Thymus (tissue), 11 donors: ENCODE data around the gene DAZAP1. TPM values are rescaled to one million over a fixed set of nuclear protein-coding genes. Genes with fewer than 3 reads are reported as not detected.

Experiments used
- DNase-seq, 9 donors: peaks; one replicate each; pipeline ENCODE4 v3.0.0-alpha.2; 2013; ENCODE audit warnings: low spot score in 9 of 9, low read depth in 6 of 9, missing footprints in 1 of 9
- H3K27ac ChIP-seq, 2 donors: one replicate each; pipeline ENCODE4 v1.5.1; 2013; ENCODE audit warnings: control low read depth in 1 of 2, low read depth in 1 of 2, low read length in 1 of 2, mild to moderate bottlenecking in 1 of 2, moderate library complexity in 1 of 2
- H3K27me3 ChIP-seq, 2 donors: one replicate each; pipeline ENCODE4 v1.5.1; 2013; ENCODE audit warnings: low read length in 1 of 2; ENCODE audit not compliant: control insufficient read depth in 2 of 2, insufficient read depth in 1 of 2
- H3K36me3 ChIP-seq, 2 donors: one replicate each; pipeline ENCODE4 v1.5.1; 2013; ENCODE audit warnings: low read length in 1 of 2, mild to moderate bottlenecking in 1 of 2, moderate library complexity in 1 of 2; ENCODE audit not compliant: control insufficient read depth in 2 of 2, insufficient read depth in 2 of 2
- H3K4me1 ChIP-seq, 2 donors: one replicate each; pipeline ENCODE4 v1.5.1; 2013; ENCODE audit warnings: low read length in 2 of 2; ENCODE audit not compliant: control insufficient read depth in 2 of 2, insufficient read depth in 2 of 2
- H3K4me3 ChIP-seq, 2 donors: one replicate each; pipeline ENCODE4 v1.5.1; 2013; ENCODE audit warnings: low read length in 2 of 2, control low read depth in 1 of 2, mild to moderate bottlenecking in 1 of 2
- H3K9me3 ChIP-seq, 2 donors: one replicate each; pipeline ENCODE4 v1.5.1; 2013; ENCODE audit warnings: low read length in 1 of 2, mild to moderate bottlenecking in 1 of 2; ENCODE audit not compliant: control insufficient read depth in 2 of 2, insufficient read depth in 1 of 2
- WGBS: extraction: QIAGEN DNeasy Blood & Tissue Kit; methylation state at CpG from one replicate; pipeline ENCODE4 v1.1.7; 2013; 5-methylcytosine and 5-hydroxymethylcytosine counted together
- polyA plus RNA-seq: library from polyadenylated mRNA; stranded (reverse); fragments of 200-250 nt; gene quantifications from one replicate; pipeline ENCODE4 v1.2.3, GENCODE V29; 2013
- total RNA-seq: library from RNA; stranded (reverse); fragments of 120-200 nt; gene quantifications from one replicate; pipeline ENCODE4 v1.2.4, GENCODE V29; 2013
- donor health status: healthy.

Gene DAZAP1
- total and polyA plus RNA-seq, 2 donors: 67.8 to 112 TPM

DNA sequence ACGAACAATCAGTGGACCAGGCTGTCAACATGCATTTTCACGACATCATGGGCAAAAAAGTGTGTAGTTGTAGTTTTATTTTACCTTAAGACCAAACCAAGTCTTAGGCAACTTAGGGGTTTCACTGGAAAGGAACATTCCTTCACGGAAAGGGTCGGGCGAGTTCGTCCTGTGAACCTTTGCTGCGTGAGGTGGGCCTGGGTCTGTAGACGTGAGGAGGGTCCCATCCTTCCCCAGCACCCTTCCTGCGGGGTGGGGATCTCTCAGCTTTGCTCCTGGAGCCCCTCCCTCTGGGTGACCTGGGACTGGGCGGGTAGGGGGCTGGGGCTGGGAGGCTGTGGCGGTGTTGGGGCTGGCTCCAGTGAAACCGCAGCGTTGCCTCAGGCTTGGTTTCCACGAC lies 18.5 kb downstream of the DAZAP1 start:
- H3K4me3 ChIP-seq: no peak overlapping the region
- no peak for DNase-seq
- WGBS: 96% methylated on average over 14 of the region's 14 CpGs
- H3K27ac ChIP-seq: no peak overlapping the region
- H3K4me1 ChIP-seq: peaks cover 0 to 7% of the 10 kb centered on the region in 2 donors
- H3K27me3 ChIP-seq: no peaks in the 10 kb centered on the region
- H3K9me3 ChIP-seq: no peaks in the 10 kb centered on the region
- peaks cover 88 to 94% of the 10 kb centered on the region in 2 donors for H3K36me3 ChIP-seq

DNA sequence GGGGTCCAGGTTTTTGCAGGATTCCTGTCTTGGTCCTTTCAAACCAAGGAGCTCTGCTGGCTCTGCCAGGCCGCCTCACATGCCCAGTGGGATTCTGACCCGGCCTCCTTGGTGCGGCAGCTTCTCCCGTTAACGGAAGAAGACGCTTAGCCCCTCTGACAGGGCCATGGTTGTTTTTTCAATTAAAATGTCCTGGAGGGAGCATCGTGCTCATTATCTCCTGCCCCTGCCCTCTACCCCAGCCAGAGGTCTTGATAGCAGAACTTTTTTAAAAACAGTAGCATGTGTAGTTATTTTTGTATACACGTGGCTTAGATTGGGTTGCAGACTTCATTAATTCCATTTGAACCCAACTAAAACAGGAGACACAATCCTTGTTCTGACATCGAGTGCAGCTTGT lies 19.4 kb downstream of the DAZAP1 start:
- no peaks in the 10 kb centered on the region for H3K9me3 ChIP-seq
- H3K27me3 ChIP-seq: no peaks in the 10 kb centered on the region
- DNase-seq: no peak
- H3K27ac ChIP-seq: no peak overlapping the region
- H3K4me1 ChIP-seq: peaks cover 0 to 7% of the 10 kb centered on the region in 2 donors
- WGBS: 90% methylated on average over 9 of the region's 9 CpGs
- no peak overlapping the region for H3K4me3 ChIP-seq
- H3K36me3 ChIP-seq: peaks cover 84 to 91% of the 10 kb centered on the region in 2 donors

DNA sequence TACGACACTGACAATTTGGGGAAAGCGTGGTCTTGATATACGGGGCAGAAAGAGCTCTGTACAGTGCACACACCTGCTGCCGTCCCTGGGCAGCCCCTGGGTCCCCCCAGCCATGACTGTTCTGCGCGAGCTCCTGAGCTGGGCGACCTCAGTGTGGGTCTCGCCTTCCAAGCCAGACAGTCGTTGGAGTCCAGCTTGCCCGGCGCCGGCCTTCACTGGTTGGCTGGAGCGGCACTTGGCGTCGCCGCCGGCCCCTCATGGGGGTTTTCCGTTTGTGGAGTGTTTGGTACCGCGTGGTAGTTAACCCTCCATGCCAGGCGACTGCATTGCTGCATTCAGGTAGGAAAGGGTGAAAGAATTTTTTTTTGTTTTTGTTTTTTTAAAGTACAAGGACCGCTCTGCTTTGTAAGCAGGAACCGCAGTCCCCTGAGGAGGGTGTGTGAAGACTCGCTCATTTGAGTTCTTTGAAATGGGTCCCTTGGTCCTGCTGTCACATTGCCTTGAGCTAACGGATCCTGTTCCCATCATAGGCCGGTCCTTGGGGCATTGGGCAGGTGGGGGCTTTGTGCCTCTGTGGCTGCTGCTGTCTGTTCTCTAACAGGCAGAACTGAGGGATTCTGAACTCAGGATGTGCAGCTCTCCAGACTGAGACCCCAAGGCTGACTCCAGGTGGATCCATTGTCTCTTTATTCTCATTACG lies 20.0 kb downstream of the DAZAP1 start:
- no peaks in the 10 kb centered on the region for H3K27me3 ChIP-seq
- peaks cover 0 to 7% of the 10 kb centered on the region in 2 donors for H3K4me1 ChIP-seq
- no peaks in the 10 kb centered on the region for H3K9me3 ChIP-seq
- no peak overlapping the region for H3K27ac ChIP-seq
- peaks cover 84 to 91% of the 10 kb centered on the region in 2 donors for H3K36me3 ChIP-seq
- DNase-seq: no peak
- H3K4me3 ChIP-seq: no peak overlapping the region
- WGBS: 96% methylated on average over 27 of the region's 27 CpGs

DNA sequence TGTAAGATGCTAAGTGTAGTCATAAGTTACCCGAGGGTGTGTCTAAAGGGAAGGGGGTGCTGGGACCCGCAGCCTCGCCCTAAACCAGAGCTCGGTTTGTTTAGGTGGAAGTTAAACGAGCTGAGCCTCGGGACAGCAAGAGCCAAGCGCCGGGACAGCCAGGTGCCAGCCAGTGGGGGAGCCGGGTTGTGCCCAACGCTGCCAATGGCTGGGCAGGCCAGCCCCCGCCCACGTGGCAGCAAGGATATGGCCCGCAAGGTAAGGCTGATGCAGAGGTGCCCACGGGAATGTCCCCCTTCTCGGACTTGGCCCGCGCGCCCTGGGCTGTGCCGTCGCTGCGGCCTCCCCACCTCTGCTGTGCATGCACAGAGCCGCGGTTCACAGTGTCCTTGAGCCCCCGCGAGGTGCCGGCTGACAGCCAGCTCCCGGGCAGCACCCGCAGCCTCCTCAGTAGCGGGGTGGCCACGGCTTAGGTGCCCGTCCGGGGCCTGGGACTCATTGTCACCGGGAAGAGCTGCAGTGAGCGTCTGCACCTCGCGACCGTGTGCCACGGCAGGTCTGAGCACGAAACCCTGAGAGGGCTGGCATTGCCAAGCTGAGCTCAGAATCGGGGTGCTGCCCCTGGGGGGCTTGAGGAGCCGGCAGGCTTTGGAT lies 21.5 kb downstream of the DAZAP1 start:
- peaks cover 84 to 91% of the 10 kb centered on the region in 2 donors for H3K36me3 ChIP-seq
- no peaks in the 10 kb centered on the region for H3K27me3 ChIP-seq
- 97% methylated on average over 41 of the region's 41 CpGs for WGBS
- no peak for DNase-seq
- no peak overlapping the region for H3K4me3 ChIP-seq
- H3K27ac ChIP-seq: no peak overlapping the region
- peaks cover 0 to 7% of the 10 kb centered on the region in 2 donors for H3K4me1 ChIP-seq
- H3K9me3 ChIP-seq: no peaks in the 10 kb centered on the region

DNA sequence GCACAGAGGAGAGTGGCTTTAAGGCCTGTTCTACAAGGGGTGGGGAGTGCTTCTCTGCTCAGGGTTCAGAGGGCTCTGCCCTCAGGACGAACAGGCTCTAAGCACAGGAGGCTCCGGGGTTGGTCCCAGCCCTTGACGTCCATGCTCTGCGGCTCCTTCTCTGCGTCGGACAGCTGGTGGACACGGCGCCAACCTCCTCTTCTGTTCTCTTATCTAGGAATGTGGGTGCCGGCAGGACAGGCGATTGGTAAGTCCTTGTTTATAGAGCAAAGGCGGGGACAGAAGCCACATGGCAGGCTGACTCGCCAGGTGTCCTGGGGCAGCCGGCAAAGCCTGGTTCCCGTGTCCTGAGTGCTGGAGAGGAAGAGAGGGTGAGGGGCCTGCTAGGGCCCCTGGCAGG lies 22.4 kb downstream of the DAZAP1 start:
- no peak overlapping the region for H3K27ac ChIP-seq
- 96% methylated on average over 14 of the region's 14 CpGs for WGBS
- H3K36me3 ChIP-seq: peaks cover 84 to 92% of the 10 kb centered on the region in 2 donors
- H3K4me3 ChIP-seq: no peak overlapping the region
- no peaks in the 10 kb centered on the region for H3K9me3 ChIP-seq
- no peaks in the 10 kb centered on the region for H3K27me3 ChIP-seq
- no peak for DNase-seq
- peaks cover 0 to 5% of the 10 kb centered on the region in 2 donors for H3K4me1 ChIP-seq

DNA sequence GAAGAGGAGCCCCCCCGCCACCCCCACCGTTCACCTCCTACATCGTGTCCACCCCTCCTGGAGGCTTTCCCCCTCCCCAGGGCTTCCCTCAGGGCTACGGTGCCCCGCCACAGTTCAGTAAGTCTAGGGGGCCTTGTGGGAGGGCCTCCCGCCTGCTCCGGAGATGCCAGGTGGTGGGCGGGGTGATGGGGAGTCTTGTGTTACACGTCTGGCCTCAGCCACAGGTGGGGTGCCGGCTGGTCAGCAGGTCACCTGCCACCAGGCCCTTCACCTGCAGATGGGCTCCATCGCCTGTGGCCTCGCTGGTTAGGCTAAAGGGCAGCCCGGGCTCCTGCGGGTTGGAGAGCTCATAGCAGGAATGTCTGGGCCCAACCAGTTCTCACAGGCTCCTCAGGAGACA lies 22.9 kb downstream of the DAZAP1 start:
- H3K36me3 ChIP-seq: peaks cover 80 to 90% of the 10 kb centered on the region in 2 donors
- no peaks in the 10 kb centered on the region for H3K9me3 ChIP-seq
- H3K4me3 ChIP-seq: no peak overlapping the region
- no peak for DNase-seq
- H3K27ac ChIP-seq: no peak overlapping the region
- no peaks in the 10 kb centered on the region for H3K27me3 ChIP-seq
- WGBS: 94% methylated on average over 14 of the region's 14 CpGs
- peaks cover 0 to 5% of the 10 kb centered on the region in 2 donors for H3K4me1 ChIP-seq

DNA sequence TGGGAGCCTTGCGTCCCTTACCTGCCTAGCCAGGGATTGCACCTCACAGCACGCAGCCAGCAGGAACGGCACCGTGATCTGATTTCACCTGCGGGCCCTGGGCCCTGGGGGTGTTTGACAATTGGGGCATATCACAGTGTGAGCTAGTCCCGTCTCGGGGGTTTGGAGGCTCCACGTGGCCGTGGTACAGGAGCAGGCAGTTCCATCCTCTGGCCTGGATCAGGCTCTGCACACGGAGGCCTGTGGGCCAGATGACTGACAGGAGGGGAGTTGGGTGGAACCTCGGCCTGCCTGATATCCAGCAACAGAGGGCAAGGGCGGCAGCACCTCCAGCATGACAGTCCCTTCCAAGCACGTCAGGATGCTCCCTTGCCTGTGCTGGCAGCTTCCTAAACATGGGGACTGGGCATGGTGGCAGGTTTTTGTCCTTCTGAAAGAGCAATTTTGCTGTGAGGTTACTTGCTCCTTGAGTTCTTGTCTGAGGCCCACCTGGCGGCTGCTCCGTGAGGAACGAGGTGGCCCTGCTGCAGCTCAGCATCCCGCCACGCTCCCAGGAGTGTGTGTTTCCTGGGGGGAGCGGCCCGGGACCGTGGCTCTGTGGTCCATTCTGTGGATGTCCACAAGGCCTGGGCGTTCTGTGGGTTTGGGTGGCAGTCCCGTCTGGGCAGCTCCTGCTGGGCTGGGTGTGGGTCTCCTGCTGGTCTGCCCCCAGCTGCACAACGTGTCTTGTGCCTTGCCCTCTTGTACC lies 24.5 kb downstream of the DAZAP1 start:
- DNase-seq: no peak
- H3K27me3 ChIP-seq: no peaks in the 10 kb centered on the region
- no peaks in the 10 kb centered on the region for H3K4me1 ChIP-seq
- WGBS: 98% methylated on average over 24 of the region's 24 CpGs
- H3K4me3 ChIP-seq: no peak overlapping the region
- H3K27ac ChIP-seq: no peak overlapping the region
- no peaks in the 10 kb centered on the region for H3K9me3 ChIP-seq
- peaks cover 68 to 79% of the 10 kb centered on the region in 2 donors for H3K36me3 ChIP-seq

DNA sequence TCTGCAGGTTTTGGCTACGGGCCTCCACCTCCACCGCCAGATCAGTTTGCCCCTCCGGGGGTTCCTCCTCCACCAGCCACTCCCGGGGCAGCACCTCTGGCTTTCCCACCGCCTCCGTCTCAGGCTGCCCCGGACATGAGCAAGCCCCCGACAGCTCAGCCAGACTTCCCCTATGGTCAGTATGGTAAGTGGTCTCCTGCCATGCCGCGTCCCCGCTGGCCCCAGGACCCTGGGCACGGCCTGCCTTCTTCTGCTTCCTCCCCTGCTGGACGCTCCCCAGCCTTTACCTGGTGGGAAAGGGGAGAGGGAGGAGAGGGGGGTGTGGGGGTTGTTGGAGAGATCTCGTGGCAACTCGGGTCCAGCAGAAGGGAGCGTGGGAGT lies 25.1 kb downstream of the DAZAP1 start:
- Histone ChIP-seq H3K4me1 (no peaks in the 10 kb centered on the region), H3K9me3 (no peaks in the 10 kb centered on the region), H3K36me3 (peaks cover 62 to 74% of the 10 kb centered on the region in 2 donors), H3K4me3 (no peak overlapping the region), H3K27ac (no peak overlapping the region), H3K27me3 (no peaks in the 10 kb centered on the region)
- no peak for DNase-seq
- WGBS: 98% methylated on average over 16 of the region's 16 CpGs
